Suprapubic skin (tissue), 4 donors: ENCODE measurements around the gene IL19.

ENCODE experiments used
- CTCF ChIP-seq, 2 donors: fragments of 200-600 bp in 1 of 2; fragments of 450-650 bp in 1 of 2; sonication (generic) in 1 of 2; IDR thresholded peaks; one replicate each; pipeline ENCODE4 v1.5.1; 2016 to 2019; ENCODE audit warnings: antibody characterized with exemption in 2 of 2, mild to moderate bottlenecking in 1 of 2, moderate library complexity in 1 of 2
- EP300 ChIP-seq: sonication (generic); formaldehyde crosslinking; IDR thresholded peaks from one replicate; pipeline ENCODE4 v1.6.1; 2017; ENCODE audit warnings: antibody characterized with exemption
- POLR2A ChIP-seq, 2 donors: fragments of 450-650 bp; IDR thresholded peaks; one replicate each; pipeline ENCODE4 v1.6.1; 2017; ENCODE audit warnings: antibody characterized with exemption in 2 of 2, mild to moderate bottlenecking in 2 of 2, moderate library complexity in 2 of 2
- POLR2AphosphoS5 ChIP-seq, 3 donors: sonication (generic); formaldehyde crosslinking; IDR thresholded peaks; one replicate each; pipeline ENCODE4 v1.6.1; 2017; ENCODE audit warnings: antibody characterized with exemption in 3 of 3

GRCh38 chr1:206868264-206868663 lies 97.7 kb downstream of the IL19 start:
- TF ChIP-seq CTCF (IDR thresholded peaks at IDR 0.05) (no peak), POLR2AphosphoS5 (IDR thresholded peaks at IDR 0.05) (no peak), POLR2A (IDR thresholded peaks at IDR 0.05) (no peak), EP300 (no peak)
